ENCODE data around the gene SCARB1. TPM values are rescaled to one million over a fixed set of nuclear protein-coding genes. Genes with fewer than 3 reads are reported as not detected.

The SCARB1 gene
- polyA plus RNA-seq, 1 donor, result 167 TPM

- no peaks in the 10 kb centered on the region for H3K9me3 ChIP-seq (ENCODE audit: control insufficient read depth, low read depth, low read length)
- no peak for DNase-seq
- no CpG with 5 or more reads among the region's 4 CpGs for WGBS (ENCODE audit: insufficient coverage, low lambda C conversion rate)
- no peak overlapping the region for H3K27ac ChIP-seq (ENCODE audit: low read length)
- no peaks in the 10 kb centered on the region for H3K36me3 ChIP-seq (ENCODE audit: control insufficient read depth, insufficient read depth, low read length)
- H3K4me3 ChIP-seq (ENCODE audit: low read length), result no peak overlapping the region
- peaks cover 9% of the 10 kb centered on the region for H3K4me1 ChIP-seq (ENCODE audit: control insufficient read depth, insufficient read depth, low read length)
- H3K27me3 ChIP-seq (ENCODE audit: control insufficient read depth, insufficient read depth, low read length), result no peaks in the 10 kb centered on the region
These were observed 7.6 kb upstream of the SCARB1 start for GRCh38 chr12:124871297-124871696.

- Histone ChIP-seq H3K4me1 (ENCODE audit: control insufficient read depth, insufficient read depth, low read length) (peaks cover 4% of the 10 kb centered on the region), H3K27me3 (ENCODE audit: control insufficient read depth, insufficient read depth, low read length) (no peaks in the 10 kb centered on the region), H3K4me3 (ENCODE audit: low read length) (no peak overlapping the region), H3K27ac (ENCODE audit: low read length) (no peak overlapping the region), H3K9me3 (ENCODE audit: control insufficient read depth, low read depth, low read length) (no peaks in the 10 kb centered on the region), H3K36me3 (ENCODE audit: control insufficient read depth, insufficient read depth, low read length) (no peaks in the 10 kb centered on the region)
- DNase-seq, result no peak
- WGBS (ENCODE audit: insufficient coverage, low lambda C conversion rate), result no CpG with 5 or more reads among the region's 4 CpGs
These were observed 6.9 kb upstream of the SCARB1 start for GRCh38 chr12:124870515-124870914.

- H3K27me3 ChIP-seq (ENCODE audit: control insufficient read depth, insufficient read depth, low read length), result no peaks in the 10 kb centered on the region
- DNase-seq, result no peak
These were observed 5.5 kb upstream of the SCARB1 start for GRCh38 chr12:124869059-124869665.

GRCh38 chr12:124868252-124869058 is 4.8 kb upstream of the SCARB1 start:
- no CpG with 5 or more reads among the region's 11 CpGs for WGBS (ENCODE audit: insufficient coverage, low lambda C conversion rate)
- Histone ChIP-seq H3K9me3 (ENCODE audit: control insufficient read depth, low read depth, low read length) (no peaks in the 10 kb centered on the region), H3K4me1 (ENCODE audit: control insufficient read depth, insufficient read depth, low read length) (peaks cover 5% of the 10 kb centered on the region), H3K27me3 (ENCODE audit: control insufficient read depth, insufficient read depth, low read length) (no peaks in the 10 kb centered on the region), H3K27ac (ENCODE audit: low read length) (no peak overlapping the region), H3K36me3 (ENCODE audit: control insufficient read depth, insufficient read depth, low read length) (no peaks in the 10 kb centered on the region), H3K4me3 (ENCODE audit: low read length) (no peak overlapping the region)
- DNase-seq, result no peak

More at GRCh38 chr12:124869059-124869665, 5.5 kb upstream of the SCARB1 start:
- no peaks in the 10 kb centered on the region for H3K36me3 ChIP-seq (ENCODE audit: control insufficient read depth, insufficient read depth, low read length)
- no peaks in the 10 kb centered on the region for H3K9me3 ChIP-seq (ENCODE audit: control insufficient read depth, low read depth, low read length)
- H3K4me1 ChIP-seq (ENCODE audit: control insufficient read depth, insufficient read depth, low read length), result peaks cover 2% of the 10 kb centered on the region
- WGBS (ENCODE audit: insufficient coverage, low lambda C conversion rate), result 100% methylated on average over 2 of the region's 17 CpGs
- no peak overlapping the region for H3K4me3 ChIP-seq (ENCODE audit: low read length)
- H3K27ac ChIP-seq (ENCODE audit: low read length), result no peak overlapping the region

GRCh38 chr12:124867401-124867930 is 3.8 kb upstream of the SCARB1 start:
- Histone ChIP-seq H3K27me3 (ENCODE audit: control insufficient read depth, insufficient read depth, low read length) (no peaks in the 10 kb centered on the region), H3K27ac (ENCODE audit: low read length) (no peak overlapping the region), H3K36me3 (ENCODE audit: control insufficient read depth, insufficient read depth, low read length) (no peaks in the 10 kb centered on the region), H3K9me3 (ENCODE audit: control insufficient read depth, low read depth, low read length) (no peaks in the 10 kb centered on the region), H3K4me3 (ENCODE audit: low read length) (no peak overlapping the region), H3K4me1 (ENCODE audit: control insufficient read depth, insufficient read depth, low read length) (peaks cover 5% of the 10 kb centered on the region)
- peak in 1 of 2 donors; percentile 69 for DNase-seq
- WGBS (ENCODE audit: insufficient coverage, low lambda C conversion rate), result 50% methylated on average over 2 of the region's 6 CpGs

GRCh38 chr12:124866883-124867400 is 3.3 kb upstream of the SCARB1 start:
- H3K4me3 ChIP-seq (ENCODE audit: low read length), result no peak overlapping the region
- H3K9me3 ChIP-seq (ENCODE audit: control insufficient read depth, low read depth, low read length), result no peaks in the 10 kb centered on the region
- H3K27ac ChIP-seq (ENCODE audit: low read length), result no peak overlapping the region
- DNase-seq, result no peak
- H3K4me1 ChIP-seq (ENCODE audit: control insufficient read depth, insufficient read depth, low read length), result peaks cover 8% of the 10 kb centered on the region
- WGBS (ENCODE audit: insufficient coverage, low lambda C conversion rate), result 100% methylated on average over 1 of the region's 9 CpGs
- peaks cover under 1% of the 10 kb centered on the region for H3K36me3 ChIP-seq (ENCODE audit: control insufficient read depth, insufficient read depth, low read length)
- no peaks in the 10 kb centered on the region for H3K27me3 ChIP-seq (ENCODE audit: control insufficient read depth, insufficient read depth, low read length)

GRCh38 chr12:124866195-124866882 is 2.7 kb upstream of the SCARB1 start:
- Histone ChIP-seq H3K27me3 (ENCODE audit: control insufficient read depth, insufficient read depth, low read length) (no peaks in the 10 kb centered on the region), H3K27ac (ENCODE audit: low read length) (no peak overlapping the region), H3K4me1 (ENCODE audit: control insufficient read depth, insufficient read depth, low read length) (peaks cover 14% of the 10 kb centered on the region), H3K9me3 (ENCODE audit: control insufficient read depth, low read depth, low read length) (no peaks in the 10 kb centered on the region), H3K36me3 (ENCODE audit: control insufficient read depth, insufficient read depth, low read length) (peaks cover 5% of the 10 kb centered on the region), H3K4me3 (ENCODE audit: low read length) (no peak overlapping the region)
- WGBS (ENCODE audit: insufficient coverage, low lambda C conversion rate), result 100% methylated on average over 1 of the region's 10 CpGs
- no peak for DNase-seq

GRCh38 chr12:124865728-124866127 is 2.1 kb upstream of the SCARB1 start:
- Histone ChIP-seq H3K4me1 (ENCODE audit: control insufficient read depth, insufficient read depth, low read length) (peaks cover 14% of the 10 kb centered on the region), H3K9me3 (ENCODE audit: control insufficient read depth, low read depth, low read length) (no peaks in the 10 kb centered on the region), H3K27me3 (ENCODE audit: control insufficient read depth, insufficient read depth, low read length) (no peaks in the 10 kb centered on the region), H3K27ac (ENCODE audit: low read length) (no peak overlapping the region), H3K4me3 (ENCODE audit: low read length) (no peak overlapping the region), H3K36me3 (ENCODE audit: control insufficient read depth, insufficient read depth, low read length) (peaks cover 5% of the 10 kb centered on the region)
- no CpG with 5 or more reads among the region's 7 CpGs for WGBS (ENCODE audit: insufficient coverage, low lambda C conversion rate)
- no peak for DNase-seq

GRCh38 chr12:124864326-124864752 is 675 bp upstream of the SCARB1 start:
- no peaks in the 10 kb centered on the region for H3K9me3 ChIP-seq (ENCODE audit: control insufficient read depth, low read depth, low read length)
- no peak for DNase-seq
- H3K27me3 ChIP-seq (ENCODE audit: control insufficient read depth, insufficient read depth, low read length), result no peaks in the 10 kb centered on the region
- WGBS (ENCODE audit: insufficient coverage, low lambda C conversion rate), result no CpG with 5 or more reads among the region's 14 CpGs
- no peak overlapping the region for H3K27ac ChIP-seq (ENCODE audit: low read length)
- H3K4me1 ChIP-seq (ENCODE audit: control insufficient read depth, insufficient read depth, low read length), result peaks cover 14% of the 10 kb centered on the region
- peaks cover 14% of the 10 kb centered on the region for H3K36me3 ChIP-seq (ENCODE audit: control insufficient read depth, insufficient read depth, low read length)
- peak overlapping the region; percentile 80 for H3K4me3 ChIP-seq (ENCODE audit: low read length)

GRCh38 chr12:124862768-124863415 is 772 bp downstream of the SCARB1 start:
- no peaks in the 10 kb centered on the region for H3K9me3 ChIP-seq (ENCODE audit: control insufficient read depth, low read depth, low read length)
- peak in 1 of 2 donors; percentile 71 for DNase-seq
- WGBS (ENCODE audit: insufficient coverage, low lambda C conversion rate), result no CpG with 5 or more reads among the region's 22 CpGs
- H3K4me1 ChIP-seq (ENCODE audit: control insufficient read depth, insufficient read depth, low read length), result peaks cover 14% of the 10 kb centered on the region
- H3K27ac ChIP-seq (ENCODE audit: low read length), result peak overlapping the region; percentile 74
- peak overlapping the region; percentile 80 for H3K4me3 ChIP-seq (ENCODE audit: low read length)
- H3K36me3 ChIP-seq (ENCODE audit: control insufficient read depth, insufficient read depth, low read length), result peaks cover 17% of the 10 kb centered on the region
- H3K27me3 ChIP-seq (ENCODE audit: control insufficient read depth, insufficient read depth, low read length), result no peaks in the 10 kb centered on the region

Data from large intestine (tissue), 3 donors.